HepG2 (cell line): Measurements from ENCODE around the gene RHBDF2. TPM values are rescaled to one million over a fixed set of nuclear protein-coding genes. Genes with fewer than 3 reads are reported as not detected.
A peak's percentile ranks its signal among the peaks of the same experiment; 100 is the strongest.

Source experiments
- CHCHD3 ChIP-seq: sonication (generic); formaldehyde crosslinking; IDR thresholded peaks from 2 replicates; pipeline ENCODE4 v1.8.0; 2022; ENCODE audit warnings: mild to moderate bottlenecking, missing genetic modification reagents, moderate library complexity
- RFX1 ChIP-seq: fragments of 450-650 bp; IDR thresholded peaks from 2 replicates; pipeline ENCODE4 v1.6.1; 2017
- SIN3A ChIP-seq: IDR thresholded peaks from 2 replicates; pipeline ENCODE4 v1.6.1; 2011; ENCODE audit warnings: low read depth, mild to moderate bottlenecking, control low read depth, low read length, borderline replicate concordance
- polyA plus RNA-seq, 8 experiments: library from polyadenylated mRNA; depleted of rRNA in 3 of 8; stranded (reverse) in 7 of 8; unstranded in 1 of 8; fragments of >200 nt; fragmentation: Illumina TruSeq in 4 of 8; extraction: Trizol in 4 of 8; gene quantifications; 2 replicates each; pipeline versions ENCODE4 v1.2.1 to v1.2.3, GENCODE V29; 2011 to 2016; ENCODE audit warnings: low read depth in 4 of 8, missing spikeins in 1 of 8, mixed read lengths in 1 of 8; ENCODE audit not compliant: insufficient read depth in 1 of 8
- total RNA-seq, 5 experiments: library from RNA; depleted of rRNA; stranded (reverse); fragments of >200 nt; fragmentation: Illumina TruSeq; extraction: Trizol; gene quantifications; 2 replicates each; pipeline ENCODE4 v1.2.3, GENCODE V29; 2016; ENCODE audit warnings: low read depth in 1 of 5
- TF ChIP-seq, protein P1 (sequence below): sonication (generic); formaldehyde crosslinking; conservative IDR thresholded peaks from 2 replicates; pipeline ENCODE4 v1.4.0; 2020; ENCODE audit warnings: missing genetic modification reagents
- TF ChIP-seq, protein P2 (sequence below): sonication (generic); formaldehyde crosslinking; IDR thresholded peaks from 2 replicates; pipeline ENCODE4 v1.4.0; 2020; ENCODE audit warnings: missing genetic modification reagents
- TF ChIP-seq, protein P3 (sequence below): sonication (generic); formaldehyde crosslinking; IDR thresholded peaks from 2 replicates; pipeline ENCODE4 v1.4.0; 2020; ENCODE audit warnings: missing genetic modification reagents, borderline replicate concordance
- TF ChIP-seq, protein P4 (sequence below): sonication (generic); formaldehyde crosslinking; IDR thresholded peaks from 2 replicates; pipeline ENCODE4 v1.5.0; 2020; ENCODE audit warnings: mild to moderate bottlenecking, missing genetic modification reagents
- TF ChIP-seq, protein P5 (sequence below): IDR thresholded peaks from 2 replicates; pipeline ENCODE4 v1.6.1; 2012; ENCODE audit warnings: low read length, improper control_type of control experiment
- TF ChIP-seq, protein P6 (sequence below): sonication (generic); formaldehyde crosslinking; IDR thresholded peaks from 2 replicates; pipeline ENCODE4 v1.8.1; 2023; ENCODE audit warnings: mild to moderate bottlenecking, moderate library complexity, missing genetic modification reagents

The RHBDF2 gene
- total and polyA plus RNA-seq, 2 of the 13 experiments (the other 11 are each of a cell fraction or from before 2014, with no cell fraction given): 7.8 to 24.2 TPM

DNA sequence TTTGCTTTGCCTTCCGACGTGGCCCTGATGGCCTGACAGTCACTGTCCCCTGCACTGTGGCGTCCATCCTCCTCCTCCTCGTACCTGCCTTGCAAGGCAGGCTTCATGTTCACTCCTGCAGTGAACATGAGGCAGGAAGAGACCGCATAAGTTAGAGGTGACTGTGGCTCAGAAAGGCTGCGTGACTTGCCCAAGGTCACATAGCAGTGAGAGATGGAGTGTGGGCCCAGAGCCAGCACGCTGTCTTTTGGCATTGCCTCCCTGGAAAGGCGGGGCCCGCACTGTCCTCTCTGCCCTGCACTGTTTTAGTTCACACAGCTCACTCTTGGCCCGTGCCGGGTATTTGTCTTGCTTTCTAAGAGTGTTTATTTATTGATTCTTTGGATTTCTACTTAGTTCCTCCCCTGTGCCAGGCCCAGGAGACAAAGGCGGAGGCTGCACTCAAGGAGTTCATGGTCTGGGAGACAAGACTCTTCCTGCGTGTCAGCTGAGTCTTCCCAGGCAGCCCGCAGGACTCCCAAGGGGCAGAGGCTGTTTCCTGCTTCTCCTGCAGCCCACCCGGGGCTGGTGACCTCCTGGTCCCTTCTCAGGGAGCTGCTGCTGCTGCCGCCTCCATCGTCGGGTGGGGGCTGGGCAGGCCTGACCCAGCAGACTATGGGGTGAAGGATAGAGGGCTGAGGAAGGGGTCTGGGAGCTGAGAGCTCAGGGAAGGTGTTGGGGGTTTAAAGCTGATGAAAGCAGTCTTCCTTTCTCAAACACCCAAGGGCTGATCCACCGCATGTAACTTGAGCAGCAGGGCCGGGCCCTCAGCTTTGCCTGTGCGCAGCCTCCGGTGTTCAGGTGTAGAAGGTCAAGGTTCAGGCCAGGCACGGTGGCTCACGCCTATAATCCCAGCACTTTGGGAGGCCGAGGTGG is 23.6 kb upstream of the RHBDF2 start (continued):
- TF ChIP-seq, protein P1, sequence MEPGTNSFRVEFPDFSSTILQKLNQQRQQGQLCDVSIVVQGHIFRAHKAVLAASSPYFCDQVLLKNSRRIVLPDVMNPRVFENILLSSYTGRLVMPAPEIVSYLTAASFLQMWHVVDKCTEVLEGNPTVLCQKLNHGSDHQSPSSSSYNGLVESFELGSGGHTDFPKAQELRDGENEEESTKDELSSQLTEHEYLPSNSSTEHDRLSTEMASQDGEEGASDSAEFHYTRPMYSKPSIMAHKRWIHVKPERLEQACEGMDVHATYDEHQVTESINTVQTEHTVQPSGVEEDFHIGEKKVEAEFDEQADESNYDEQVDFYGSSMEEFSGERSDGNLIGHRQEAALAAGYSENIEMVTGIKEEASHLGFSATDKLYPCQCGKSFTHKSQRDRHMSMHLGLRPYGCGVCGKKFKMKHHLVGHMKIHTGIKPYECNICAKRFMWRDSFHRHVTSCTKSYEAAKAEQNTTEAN (CRISPR knock-in tag): 0 out of 2 replicates have a peak, but pooled peaks have one; percentile 28
- TF ChIP-seq CHCHD3 (CRISPR knock-in tag) (no peak), SIN3A (peak; percentile 75; the same call in 1 of the 2 replicates), RFX1 (no peak)
- TF ChIP-seq, protein P2, sequence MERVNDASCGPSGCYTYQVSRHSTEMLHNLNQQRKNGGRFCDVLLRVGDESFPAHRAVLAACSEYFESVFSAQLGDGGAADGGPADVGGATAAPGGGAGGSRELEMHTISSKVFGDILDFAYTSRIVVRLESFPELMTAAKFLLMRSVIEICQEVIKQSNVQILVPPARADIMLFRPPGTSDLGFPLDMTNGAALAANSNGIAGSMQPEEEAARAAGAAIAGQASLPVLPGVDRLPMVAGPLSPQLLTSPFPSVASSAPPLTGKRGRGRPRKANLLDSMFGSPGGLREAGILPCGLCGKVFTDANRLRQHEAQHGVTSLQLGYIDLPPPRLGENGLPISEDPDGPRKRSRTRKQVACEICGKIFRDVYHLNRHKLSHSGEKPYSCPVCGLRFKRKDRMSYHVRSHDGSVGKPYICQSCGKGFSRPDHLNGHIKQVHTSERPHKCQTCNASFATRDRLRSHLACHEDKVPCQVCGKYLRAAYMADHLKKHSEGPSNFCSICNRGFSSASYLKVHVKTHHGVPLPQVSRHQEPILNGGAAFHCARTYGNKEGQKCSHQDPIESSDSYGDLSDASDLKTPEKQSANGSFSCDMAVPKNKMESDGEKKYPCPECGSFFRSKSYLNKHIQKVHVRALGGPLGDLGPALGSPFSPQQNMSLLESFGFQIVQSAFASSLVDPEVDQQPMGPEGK: peak; percentile 50
- TF ChIP-seq, protein P3, sequence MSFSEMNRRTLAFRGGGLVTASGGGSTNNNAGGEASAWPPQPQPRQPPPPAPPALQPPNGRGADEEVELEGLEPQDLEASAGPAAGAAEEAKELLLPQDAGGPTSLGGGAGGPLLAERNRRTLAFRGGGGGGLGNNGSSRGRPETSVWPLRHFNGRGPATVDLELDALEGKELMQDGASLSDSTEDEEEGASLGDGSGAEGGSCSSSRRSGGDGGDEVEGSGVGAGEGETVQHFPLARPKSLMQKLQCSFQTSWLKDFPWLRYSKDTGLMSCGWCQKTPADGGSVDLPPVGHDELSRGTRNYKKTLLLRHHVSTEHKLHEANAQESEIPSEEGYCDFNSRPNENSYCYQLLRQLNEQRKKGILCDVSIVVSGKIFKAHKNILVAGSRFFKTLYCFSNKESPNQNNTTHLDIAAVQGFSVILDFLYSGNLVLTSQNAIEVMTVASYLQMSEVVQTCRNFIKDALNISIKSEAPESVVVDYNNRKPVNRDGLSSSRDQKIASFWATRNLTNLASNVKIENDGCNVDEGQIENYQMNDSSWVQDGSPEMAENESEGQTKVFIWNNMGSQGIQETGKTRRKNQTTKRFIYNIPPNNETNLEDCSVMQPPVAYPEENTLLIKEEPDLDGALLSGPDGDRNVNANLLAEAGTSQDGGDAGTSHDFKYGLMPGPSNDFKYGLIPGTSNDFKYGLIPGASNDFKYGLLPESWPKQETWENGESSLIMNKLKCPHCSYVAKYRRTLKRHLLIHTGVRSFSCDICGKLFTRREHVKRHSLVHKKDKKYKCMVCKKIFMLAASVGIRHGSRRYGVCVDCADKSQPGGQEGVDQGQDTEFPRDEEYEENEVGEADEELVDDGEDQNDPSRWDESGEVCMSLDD (CRISPR knock-in tag): no peak
- TF ChIP-seq, protein P4, sequence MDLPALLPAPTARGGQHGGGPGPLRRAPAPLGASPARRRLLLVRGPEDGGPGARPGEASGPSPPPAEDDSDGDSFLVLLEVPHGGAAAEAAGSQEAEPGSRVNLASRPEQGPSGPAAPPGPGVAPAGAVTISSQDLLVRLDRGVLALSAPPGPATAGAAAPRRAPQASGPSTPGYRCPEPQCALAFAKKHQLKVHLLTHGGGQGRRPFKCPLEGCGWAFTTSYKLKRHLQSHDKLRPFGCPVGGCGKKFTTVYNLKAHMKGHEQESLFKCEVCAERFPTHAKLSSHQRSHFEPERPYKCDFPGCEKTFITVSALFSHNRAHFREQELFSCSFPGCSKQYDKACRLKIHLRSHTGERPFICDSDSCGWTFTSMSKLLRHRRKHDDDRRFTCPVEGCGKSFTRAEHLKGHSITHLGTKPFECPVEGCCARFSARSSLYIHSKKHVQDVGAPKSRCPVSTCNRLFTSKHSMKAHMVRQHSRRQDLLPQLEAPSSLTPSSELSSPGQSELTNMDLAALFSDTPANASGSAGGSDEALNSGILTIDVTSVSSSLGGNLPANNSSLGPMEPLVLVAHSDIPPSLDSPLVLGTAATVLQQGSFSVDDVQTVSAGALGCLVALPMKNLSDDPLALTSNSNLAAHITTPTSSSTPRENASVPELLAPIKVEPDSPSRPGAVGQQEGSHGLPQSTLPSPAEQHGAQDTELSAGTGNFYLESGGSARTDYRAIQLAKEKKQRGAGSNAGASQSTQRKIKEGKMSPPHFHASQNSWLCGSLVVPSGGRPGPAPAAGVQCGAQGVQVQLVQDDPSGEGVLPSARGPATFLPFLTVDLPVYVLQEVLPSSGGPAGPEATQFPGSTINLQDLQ (CRISPR knock-in tag): no peak; the same call in 1 of the 2 replicates
- TF ChIP-seq, protein P5, sequence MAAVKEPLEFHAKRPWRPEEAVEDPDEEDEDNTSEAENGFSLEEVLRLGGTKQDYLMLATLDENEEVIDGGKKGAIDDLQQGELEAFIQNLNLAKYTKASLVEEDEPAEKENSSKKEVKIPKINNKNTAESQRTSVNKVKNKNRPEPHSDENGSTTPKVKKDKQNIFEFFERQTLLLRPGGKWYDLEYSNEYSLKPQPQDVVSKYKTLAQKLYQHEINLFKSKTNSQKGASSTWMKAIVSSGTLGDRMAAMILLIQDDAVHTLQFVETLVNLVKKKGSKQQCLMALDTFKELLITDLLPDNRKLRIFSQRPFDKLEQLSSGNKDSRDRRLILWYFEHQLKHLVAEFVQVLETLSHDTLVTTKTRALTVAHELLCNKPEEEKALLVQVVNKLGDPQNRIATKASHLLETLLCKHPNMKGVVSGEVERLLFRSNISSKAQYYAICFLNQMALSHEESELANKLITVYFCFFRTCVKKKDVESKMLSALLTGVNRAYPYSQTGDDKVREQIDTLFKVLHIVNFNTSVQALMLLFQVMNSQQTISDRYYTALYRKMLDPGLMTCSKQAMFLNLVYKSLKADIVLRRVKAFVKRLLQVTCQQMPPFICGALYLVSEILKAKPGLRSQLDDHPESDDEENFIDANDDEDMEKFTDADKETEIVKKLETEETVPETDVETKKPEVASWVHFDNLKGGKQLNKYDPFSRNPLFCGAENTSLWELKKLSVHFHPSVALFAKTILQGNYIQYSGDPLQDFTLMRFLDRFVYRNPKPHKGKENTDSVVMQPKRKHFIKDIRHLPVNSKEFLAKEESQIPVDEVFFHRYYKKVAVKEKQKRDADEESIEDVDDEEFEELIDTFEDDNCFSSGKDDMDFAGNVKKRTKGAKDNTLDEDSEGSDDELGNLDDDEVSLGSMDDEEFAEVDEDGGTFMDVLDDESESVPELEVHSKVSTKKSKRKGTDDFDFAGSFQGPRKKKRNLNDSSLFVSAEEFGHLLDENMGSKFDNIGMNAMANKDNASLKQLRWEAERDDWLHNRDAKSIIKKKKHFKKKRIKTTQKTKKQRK: no peak
- TF ChIP-seq, protein P6, sequence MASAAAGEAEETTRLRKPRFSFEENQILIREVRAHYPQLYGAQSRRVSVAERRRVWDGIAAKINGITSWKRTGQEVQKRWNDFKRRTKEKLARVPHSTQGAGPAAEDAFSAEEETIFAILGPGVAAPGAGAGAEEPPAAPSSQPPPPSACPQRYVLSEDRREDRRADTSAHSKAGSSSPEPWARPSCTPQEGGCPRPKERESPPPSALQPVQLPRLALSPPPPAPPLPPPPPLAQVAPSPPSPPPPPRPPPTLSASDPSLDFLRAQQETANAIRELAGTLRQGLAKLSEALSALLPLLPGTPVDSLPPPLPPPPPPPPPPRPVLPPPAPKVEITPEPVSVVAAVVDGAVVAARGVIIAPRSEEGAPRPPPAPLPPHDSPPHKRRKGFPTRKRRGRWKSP (CRISPR knock-in tag): 0 out of 2 replicates have a peak, but pooled peaks have one; percentile 72
